ENCODE data around the gene HOXB8. TPM values are rescaled to one million over a fixed set of nuclear protein-coding genes. Genes with fewer than 3 reads are reported as not detected.

Gene HOXB8
- 0.22 TPM in 1 of 2 replicates, not detected in the other for total RNA-seq

DNA sequence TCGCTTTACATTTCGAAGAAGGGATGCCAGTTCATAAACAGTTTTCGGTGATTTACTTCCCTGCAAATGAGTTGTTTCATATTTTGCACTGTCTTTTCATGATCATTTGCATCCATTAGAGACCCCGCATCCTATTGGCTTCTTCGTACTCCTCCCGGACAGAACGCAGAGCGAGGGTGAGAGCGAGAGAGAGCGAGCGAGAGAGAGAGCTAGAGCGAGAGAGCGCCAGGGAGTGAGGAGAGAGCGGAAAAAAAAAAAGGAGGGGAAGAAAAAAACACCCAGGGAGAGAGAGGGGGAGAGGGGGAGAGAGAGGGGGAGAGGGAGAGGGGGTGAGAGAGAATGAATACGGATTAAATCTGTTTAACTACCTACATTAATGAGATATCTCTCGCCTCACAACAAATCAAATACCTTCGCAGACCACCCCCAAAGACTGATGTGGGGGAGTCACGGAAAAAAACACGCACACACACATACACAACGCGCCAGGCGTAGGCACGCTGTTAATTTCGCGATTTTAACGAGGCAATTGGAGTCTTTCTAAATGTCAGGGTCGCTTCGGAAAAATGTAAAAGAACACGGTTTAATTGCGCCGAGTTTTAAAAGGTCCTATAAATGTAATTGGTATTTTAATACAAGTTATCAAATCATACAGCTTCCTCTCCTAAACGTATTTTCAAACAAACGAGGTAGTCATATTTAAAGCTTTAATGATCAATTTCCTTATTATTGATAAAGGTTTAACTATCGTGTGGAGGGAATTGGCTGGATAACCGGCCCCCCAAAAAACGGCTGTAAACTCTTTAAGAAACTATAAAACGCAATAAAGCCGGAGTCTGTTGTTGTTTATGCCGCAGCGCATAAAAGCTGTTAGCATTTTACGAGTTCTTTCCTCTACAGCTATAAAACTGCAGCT is at the start of gene HOXB8:
Gene HOXB8 (minus strand): TSS at position 246 of the 916 bp plus-strand sequence. CDS start 588 bp downstream, outside the sequence.

DNA sequence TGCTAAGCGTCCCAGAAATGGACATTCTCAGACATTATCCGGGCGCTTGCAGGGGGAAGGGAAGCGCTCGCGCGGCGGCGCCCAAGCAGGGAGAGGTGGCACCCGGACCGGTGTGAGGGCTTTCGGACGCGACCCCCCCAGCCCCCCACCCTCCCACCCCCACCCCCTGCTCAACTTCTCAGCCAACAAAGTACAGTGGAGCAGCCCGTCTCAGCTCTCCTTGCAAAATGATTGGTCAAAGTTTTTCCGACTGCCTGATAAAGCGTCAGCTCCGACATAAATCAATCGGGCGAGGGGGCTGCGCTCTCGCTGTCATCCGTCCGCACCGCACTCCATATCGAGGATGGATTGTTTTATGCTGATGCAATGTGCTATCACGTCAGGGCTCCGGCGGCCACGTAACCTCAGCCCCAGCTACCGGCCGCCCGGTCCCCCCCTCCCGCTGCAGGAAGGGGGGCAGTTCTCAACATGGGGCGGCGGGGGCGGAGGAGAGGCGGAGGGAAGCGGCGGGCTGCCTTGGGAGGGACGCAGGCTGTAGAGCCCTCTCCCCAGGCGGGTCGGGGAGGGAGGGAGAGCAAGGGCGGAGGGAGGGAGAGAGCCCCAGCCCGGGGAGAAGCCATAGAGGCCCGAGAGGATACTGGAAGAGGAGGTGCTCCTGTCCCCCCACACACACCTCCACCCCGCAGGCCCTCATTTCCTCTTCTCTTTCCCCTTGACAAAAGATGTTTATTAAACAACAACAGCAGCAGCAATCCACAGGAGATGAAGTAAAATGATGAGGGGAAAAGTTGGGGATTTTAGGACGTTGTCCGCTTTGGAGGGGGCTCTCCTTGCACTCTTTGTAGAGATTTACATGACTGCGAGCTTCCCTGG is 11.4 kb upstream of the HOXB8 start, which contains the start of gene HOXB9:
Gene HOXB9 (minus strand): TSS at position 114 of the 873 bp plus-strand sequence. CDS start 89 bp downstream, at position 25.

GRCh38 chr17:48610282-48611211 is 4.5 kb downstream of the HOXB8 start, which contains the start of gene HOXB7:
Gene HOXB7 (minus strand): TSS chr17:48611017. CDS start chr17:48610918, 99 bp downstream.

DNA sequence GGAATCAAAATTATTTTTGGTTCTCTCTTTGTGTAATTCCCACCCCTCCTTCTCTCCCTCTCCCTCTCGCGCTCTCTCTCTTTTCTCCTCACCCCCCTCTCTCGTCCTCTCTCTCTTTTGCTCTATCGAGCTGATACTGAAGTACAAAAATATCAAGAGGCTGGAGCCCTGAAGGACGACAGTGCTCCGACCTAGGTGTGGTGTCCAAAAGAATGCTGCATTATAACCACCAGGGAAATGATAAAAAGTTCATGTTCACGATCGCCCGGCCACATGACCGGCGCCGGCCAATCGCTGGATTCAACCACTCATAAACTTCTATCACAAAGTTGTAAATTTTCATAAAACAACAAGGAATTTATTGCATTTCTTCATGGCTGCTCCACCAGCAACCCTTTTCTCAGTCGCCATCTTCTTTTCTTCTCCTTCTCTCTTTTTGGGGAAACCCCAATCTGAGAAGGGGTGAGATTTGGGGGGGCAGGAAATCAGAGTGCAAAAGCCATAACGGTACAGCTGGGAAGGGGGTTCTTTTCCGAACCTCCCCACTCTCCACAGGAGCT is 10.2 kb downstream of the HOXB8 start, which contains the start of gene HOXB6:
Gene HOXB6 (minus strand): TSS at position 217 of the 560 bp plus-strand sequence. CDS start 6,836 bp downstream, outside the sequence.

GRCh38 chr17:48593126-48593829 is 21.8 kb downstream of the HOXB8 start, which contains the start of gene HOXB5:
Gene HOXB5 (minus strand): TSS chr17:48593779. CDS start chr17:48593682, 97 bp downstream.

GRCh38 chr17:48589831-48590606 is 25.1 kb downstream of the HOXB8 start, which contains the start of gene HOXB3:
Gene HOXB3 (minus strand): TSS chr17:48590241. CDS start chr17:48552474, 37,767 bp downstream.

DNA sequence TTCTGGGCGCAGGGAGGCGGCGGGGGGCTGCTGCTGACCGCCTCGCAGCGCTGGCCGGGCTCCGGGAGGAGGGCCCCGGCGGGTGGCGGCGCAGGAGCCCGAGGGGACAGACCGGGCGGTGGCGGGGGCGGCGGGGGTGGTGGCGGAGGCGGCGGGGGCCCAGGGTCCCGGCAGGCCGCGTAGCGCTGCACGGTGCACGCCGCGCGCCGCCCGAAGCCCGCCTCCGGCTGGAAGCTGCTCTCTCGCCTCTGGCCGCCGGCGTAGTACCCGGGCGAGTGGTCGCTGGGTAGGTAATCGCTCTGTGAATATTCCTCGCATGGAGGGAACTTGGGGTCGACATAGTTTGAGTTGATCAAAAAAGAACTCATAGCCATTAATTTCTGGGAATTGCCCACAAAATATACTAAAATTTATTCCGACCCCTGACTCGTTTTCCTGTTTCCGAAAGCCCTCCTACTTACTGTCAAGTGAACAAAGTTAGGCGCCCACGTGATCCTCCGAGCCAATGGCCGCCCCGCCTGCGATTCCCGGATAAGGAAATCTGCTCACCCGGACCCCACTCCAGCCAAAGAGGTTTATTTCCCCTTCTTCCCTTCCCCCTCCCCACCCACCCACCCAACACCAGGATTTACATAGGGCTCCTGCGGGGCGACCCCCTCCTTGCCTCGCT is 37.0 kb downstream of the HOXB8 start, which contains the start of gene HOXB4:
Gene HOXB4 (minus strand): TSS at position 405 of the 670 bp plus-strand sequence. CDS start 31 bp downstream, at position 374.

Other genes starting within 250 kb of the HOXB8 start
- gene SKAP1, start 185.1 kb downstream of the HOXB8 start, total RNA-seq, result not detected in 2 replicates
- not detected in 2 replicates for gene HOXB1, start 84.3 kb downstream of the HOXB8 start, total RNA-seq
- gene HOXB2, start 70.2 kb downstream of the HOXB8 start, total RNA-seq, result 8.0 and 8.6 TPM in 2 replicates
- 1.00 and 1.1 TPM in 2 replicates for gene HOXB4, start 36.9 kb downstream of the HOXB8 start, total RNA-seq
- 3.0 and 4.0 TPM in 2 replicates for gene HOXB3, start 25.1 kb downstream of the HOXB8 start, total RNA-seq
- gene HOXB5, start 21.5 kb downstream of the HOXB8 start, total RNA-seq, result not detected in 2 replicates
- 0.62 and 0.77 TPM in 2 replicates for gene HOXB6, start 10.3 kb downstream of the HOXB8 start, total RNA-seq
- 1.4 and 1.7 TPM in 2 replicates for gene HOXB7, start 4.3 kb downstream of the HOXB8 start, total RNA-seq
- not detected in 2 replicates for gene HOXB9, start 11.1 kb upstream of the HOXB8 start, total RNA-seq
- not detected in 2 replicates for gene PRAC1, start 107.2 kb upstream of the HOXB8 start, total RNA-seq
- gene PRAC2, start 107.9 kb upstream of the HOXB8 start, total RNA-seq, result not detected in 2 replicates
- gene HOXB13, start 113.5 kb upstream of the HOXB8 start, total RNA-seq, result not detected in 2 replicates
- not detected in 2 replicates for gene TTLL6, start 201.9 kb upstream of the HOXB8 start, total RNA-seq
- gene CALCOCO2, start 215.7 kb upstream of the HOXB8 start, total RNA-seq, result 52.5 and 53.5 TPM in 2 replicates

All from uterine smooth muscle cell (primary cell).